ES-I3 (cell line): ENCODE data around the gene TRPC4.
"Not testable (repeated sequence)": the region's sequence is repeated elsewhere in the genome, so short reads cannot be mapped to it uniquely, and the experiment has no call there.

Experiments
- H3K36me3 ChIP-seq: 2 replicates; pipeline ENCODE4 v1.6.1; 2013; ENCODE audit warnings: mild to moderate bottlenecking, low read length, control low read depth, moderate library complexity; ENCODE audit not compliant: insufficient read depth
- H3K4me1 ChIP-seq: 2 replicates; pipeline ENCODE4 v1.6.1; 2013; ENCODE audit warnings: mild to moderate bottlenecking, control low read depth, low read length; ENCODE audit not compliant: insufficient read depth
- H3K9ac ChIP-seq: 2 replicates; pipeline ENCODE4 v1.6.1; 2013; ENCODE audit warnings: low read depth, mild to moderate bottlenecking, low read length, moderate library complexity
- H3K9me3 ChIP-seq: 2 replicates; pipeline ENCODE4 v1.6.1; 2013; ENCODE audit warnings: mild to moderate bottlenecking, low read length, moderate library complexity; ENCODE audit not compliant: control insufficient read depth, insufficient read depth

Gene TRPC4

GRCh38 chr13:37878496-37878895 lies 8.9 kb upstream of the TRPC4 start:
- H3K36me3 ChIP-seq: no peaks in the 10 kb centered on the region
- H3K4me1 ChIP-seq: no peaks in the 10 kb centered on the region; the same call in 1 of the 2 replicates
- no peaks in the 10 kb centered on the region for H3K9me3 ChIP-seq
- H3K9ac ChIP-seq: no peak overlapping the region

DNA sequence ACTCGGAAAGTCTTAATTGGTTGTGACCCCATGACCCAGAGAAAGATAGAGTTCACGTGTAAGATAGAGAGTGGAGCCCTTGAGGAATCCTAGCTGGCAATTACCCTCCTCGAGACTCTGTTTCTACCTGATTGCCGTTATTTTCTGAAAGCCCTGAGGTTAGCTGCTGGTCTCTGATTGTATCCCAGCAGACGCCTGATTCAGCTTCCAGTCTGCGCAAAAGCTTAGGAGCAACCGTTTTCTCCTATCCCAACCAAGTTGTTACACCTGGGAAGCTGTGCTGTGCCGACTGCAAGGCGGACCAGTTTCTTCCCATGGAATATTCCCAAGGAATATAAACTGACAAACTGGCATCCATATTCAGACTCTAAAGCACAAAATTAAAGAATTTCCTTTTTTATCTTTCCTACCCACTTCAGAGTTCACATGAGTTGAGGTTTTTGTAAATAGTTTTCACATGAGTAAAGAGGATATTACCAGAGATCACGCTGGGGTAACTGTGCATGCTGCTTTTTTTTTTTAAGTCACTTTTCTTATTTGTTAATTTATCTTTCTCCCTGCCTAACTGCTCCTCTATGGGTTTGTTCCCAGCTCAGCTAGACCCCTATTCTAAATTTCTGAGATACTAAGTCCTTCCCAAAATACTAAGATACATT lies 1.5 kb upstream of the TRPC4 start:
- H3K36me3 ChIP-seq: no peaks in the 10 kb centered on the region
- H3K4me1 ChIP-seq: no peaks in the 10 kb centered on the region
- H3K9me3 ChIP-seq: no peaks in the 10 kb centered on the region
- H3K9ac ChIP-seq: peak overlapping the region; percentile 54; the same call in 1 of the 2 replicates

- peak overlapping the region; percentile 54; the same call in 1 of the 2 replicates for H3K9ac ChIP-seq
- H3K36me3 ChIP-seq: no peaks in the 10 kb centered on the region
- H3K4me1 ChIP-seq: no peaks in the 10 kb centered on the region
- no peaks in the 10 kb centered on the region for H3K9me3 ChIP-seq
These were observed 895 bp upstream of the TRPC4 start for GRCh38 chr13:37870489-37870845.

DNA sequence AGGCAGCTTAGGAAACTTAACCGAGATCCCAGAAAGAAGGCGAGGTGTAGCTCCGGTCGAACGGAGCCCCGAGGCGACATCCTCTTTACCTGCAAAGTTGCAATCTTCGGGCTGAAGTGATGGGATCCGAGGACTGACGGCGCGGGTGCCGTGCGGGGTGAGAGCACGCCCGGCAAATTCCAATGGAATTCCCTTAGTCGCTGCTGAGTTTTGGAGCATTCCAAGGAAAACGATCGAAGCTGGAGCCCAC lies 141 bp downstream of the TRPC4 start:
- H3K36me3 ChIP-seq: no peaks in the 10 kb centered on the region
- H3K4me1 ChIP-seq: no peaks in the 10 kb centered on the region
- no peaks in the 10 kb centered on the region for H3K9me3 ChIP-seq
- peak overlapping the region; percentile 54 for H3K9ac ChIP-seq

DNA sequence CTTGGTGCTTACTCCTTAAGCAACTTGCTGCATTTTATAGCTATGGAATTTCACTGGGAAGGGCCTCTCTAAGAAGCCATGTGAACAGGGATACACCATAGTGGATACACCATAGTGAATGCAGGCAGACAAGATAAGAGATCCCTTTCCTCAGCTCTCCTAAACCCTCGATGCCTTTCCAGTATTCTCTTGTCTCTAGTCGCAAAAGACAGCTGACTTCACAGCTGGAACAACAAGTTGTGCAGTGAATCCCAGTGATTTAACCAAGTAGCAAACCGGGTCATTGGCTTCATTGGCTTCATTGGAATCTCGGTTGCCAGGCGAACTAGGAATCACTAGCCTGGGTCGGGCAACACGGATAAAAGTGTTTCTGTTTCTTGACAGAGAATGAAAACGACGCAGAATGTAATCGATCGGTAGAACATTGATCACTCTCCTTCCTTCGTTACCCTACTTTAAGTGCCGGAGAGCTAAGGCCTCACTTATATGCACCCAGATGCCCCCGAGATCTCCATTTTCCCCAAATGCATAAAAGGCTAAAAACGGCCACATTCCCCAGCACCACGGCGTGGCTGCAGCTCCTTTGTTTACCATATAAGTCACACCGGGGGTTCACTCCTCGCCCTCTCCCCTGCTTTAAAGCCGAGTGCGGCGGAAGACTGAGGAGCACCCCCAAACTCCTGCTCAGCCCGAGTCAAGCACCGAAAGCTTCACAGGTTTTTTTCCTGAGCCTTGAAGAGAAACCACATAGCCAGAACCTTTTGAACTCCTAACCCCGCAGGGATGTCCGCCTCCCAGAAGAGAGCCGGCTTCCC lies 674 bp downstream of the TRPC4 start:
- Histone ChIP-seq H3K4me1 (no peaks in the 10 kb centered on the region), H3K9ac (peak overlapping the region; percentile 54), H3K9me3 (no peaks in the 10 kb centered on the region), H3K36me3 (no peaks in the 10 kb centered on the region)

- H3K9me3 ChIP-seq: no peaks in the 10 kb centered on the region
- H3K4me1 ChIP-seq: no peaks in the 10 kb centered on the region
- H3K36me3 ChIP-seq: no peaks in the 10 kb centered on the region
- H3K9ac ChIP-seq: no peak overlapping the region
These were observed 5.9 kb downstream of the TRPC4 start for GRCh38 chr13:37863708-37864107.

GRCh38 chr13:37835392-37835791 lies 34.2 kb downstream of the TRPC4 start:
- Histone ChIP-seq H3K9me3 (no peaks in the 10 kb centered on the region), H3K9ac (no peak overlapping the region), H3K36me3 (no peaks in the 10 kb centered on the region), H3K4me1 (no peaks in the 10 kb centered on the region)

DNA sequence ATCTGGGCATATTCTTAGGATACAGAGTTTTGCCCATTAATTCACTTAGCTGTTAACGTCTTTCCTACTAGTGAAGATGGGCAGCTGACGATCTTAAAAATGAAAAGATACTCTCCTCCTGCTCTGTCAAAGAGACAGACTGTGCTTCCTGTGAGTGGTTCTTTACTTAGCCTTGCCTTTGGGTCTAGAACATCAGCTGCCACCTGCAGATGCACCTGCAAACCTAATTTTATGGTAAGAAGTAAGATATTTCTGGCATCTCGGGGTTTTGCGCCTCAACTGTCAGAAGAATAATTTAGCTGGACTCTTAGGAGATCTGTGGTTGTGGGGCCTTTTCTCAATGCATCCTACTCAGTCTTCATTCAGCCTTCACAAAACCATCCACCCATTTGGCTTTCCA lies 36.2 kb downstream of the TRPC4 start:
- no peak overlapping the region for H3K9ac ChIP-seq
- H3K9me3 ChIP-seq: no peaks in the 10 kb centered on the region
- no peaks in the 10 kb centered on the region for H3K36me3 ChIP-seq
- H3K4me1 ChIP-seq: no peaks in the 10 kb centered on the region

GRCh38 chr13:37816276-37816675 lies 53.3 kb downstream of the TRPC4 start:
- Histone ChIP-seq H3K4me1 (no peaks in the 10 kb centered on the region), H3K36me3 (no peaks in the 10 kb centered on the region), H3K9ac (no peak overlapping the region), H3K9me3 (no peaks in the 10 kb centered on the region)

GRCh38 chr13:37811441-37811840 lies 58.1 kb downstream of the TRPC4 start:
- Histone ChIP-seq H3K9me3 (no peaks in the 10 kb centered on the region), H3K36me3 (no peaks in the 10 kb centered on the region), H3K4me1 (no peaks in the 10 kb centered on the region), H3K9ac (no peak overlapping the region)

GRCh38 chr13:37806666-37807065 lies 62.9 kb downstream of the TRPC4 start:
- H3K9ac ChIP-seq: no peak overlapping the region
- H3K9me3 ChIP-seq: no peaks in the 10 kb centered on the region; the same call in 1 of the 2 replicates
- H3K36me3 ChIP-seq: no peaks in the 10 kb centered on the region
- no peaks in the 10 kb centered on the region for H3K4me1 ChIP-seq

DNA sequence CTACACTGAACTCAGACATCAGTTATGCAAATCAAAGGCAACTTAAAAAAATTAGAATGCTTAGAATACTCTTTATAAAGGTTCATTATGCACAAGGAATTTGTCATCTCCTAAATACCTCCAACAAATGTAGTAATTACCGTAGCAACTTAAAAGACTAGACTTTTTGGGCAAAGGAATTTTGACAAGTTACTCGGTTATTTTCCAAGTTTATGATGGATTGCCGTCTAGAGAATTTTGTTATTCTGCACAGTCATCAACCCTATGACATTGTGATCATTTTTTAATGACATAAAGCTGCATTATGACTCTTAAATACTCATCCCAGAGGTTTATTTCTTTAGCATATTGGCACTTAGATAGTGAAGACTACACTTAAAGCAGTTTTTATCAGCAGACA lies 71.9 kb downstream of the TRPC4 start:
- no peak overlapping the region for H3K9ac ChIP-seq
- H3K9me3 ChIP-seq: no peaks in the 10 kb centered on the region
- H3K4me1 ChIP-seq: peaks cover 11% of the 10 kb centered on the region; the same call in 1 of the 2 replicates
- H3K36me3 ChIP-seq: no peaks in the 10 kb centered on the region

- H3K4me1 ChIP-seq: peaks cover 11% of the 10 kb centered on the region; the same call in 1 of the 2 replicates
- not testable (repeated sequence) for H3K36me3 ChIP-seq, H3K9ac ChIP-seq, H3K9me3 ChIP-seq
These were observed 72.8 kb downstream of the TRPC4 start for GRCh38 chr13:37796795-37797194.

DNA sequence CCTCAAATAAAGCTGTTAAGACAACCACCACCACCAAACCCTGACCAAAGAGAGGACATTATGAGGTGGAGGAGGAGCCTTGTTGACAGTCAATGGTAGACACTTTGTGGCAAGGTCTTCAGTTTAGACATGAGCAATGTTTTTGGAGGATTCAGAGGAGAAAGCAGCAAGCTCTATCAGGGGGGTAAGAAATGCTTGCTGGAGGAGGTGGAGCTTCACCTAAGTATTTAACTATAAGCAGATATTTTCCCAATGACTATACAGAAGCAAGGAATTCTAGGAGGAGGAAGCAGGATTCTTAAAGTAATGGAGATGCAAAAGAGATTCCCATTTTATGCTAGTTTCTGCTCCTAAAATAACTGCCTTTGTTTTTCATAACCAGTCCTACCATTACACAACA lies 74.2 kb downstream of the TRPC4 start:
- Histone ChIP-seq H3K4me1 (peaks cover 11% of the 10 kb centered on the region; the same call in 1 of the 2 replicates), H3K36me3 (no peaks in the 10 kb centered on the region), H3K9ac (no peak overlapping the region), H3K9me3 (no peaks in the 10 kb centered on the region)

- Histone ChIP-seq H3K36me3 (no peaks in the 10 kb centered on the region), H3K9ac (no peak overlapping the region), H3K9me3 (no peaks in the 10 kb centered on the region), H3K4me1 (peaks cover 11% of the 10 kb centered on the region; the same call in 1 of the 2 replicates)
These were observed 77.9 kb downstream of the TRPC4 start for GRCh38 chr13:37791699-37792098.
